GM23248 (cell line): ENCODE data around the gene GPATCH8.

Source experiments
- EZH2 ChIP-seq: fragments of 200-600 bp; sonication (generic); IDR thresholded peaks from 2 replicates; pipeline ENCODE4 v1.6.1; 2018; ENCODE audit warnings: antibody characterized with exemption, mild to moderate bottlenecking; ENCODE audit not compliant: insufficient read depth, poor library complexity, severe bottlenecking
- EZH2phosphoT487 ChIP-seq: fragments of 200-600 bp; sonication (generic); IDR thresholded peaks from 2 replicates; pipeline ENCODE4 v1.6.1; 2018; ENCODE audit warnings: antibody characterized with exemption, moderate library complexity, mild to moderate bottlenecking, low read depth; ENCODE audit not compliant: insufficient read depth

DNA sequence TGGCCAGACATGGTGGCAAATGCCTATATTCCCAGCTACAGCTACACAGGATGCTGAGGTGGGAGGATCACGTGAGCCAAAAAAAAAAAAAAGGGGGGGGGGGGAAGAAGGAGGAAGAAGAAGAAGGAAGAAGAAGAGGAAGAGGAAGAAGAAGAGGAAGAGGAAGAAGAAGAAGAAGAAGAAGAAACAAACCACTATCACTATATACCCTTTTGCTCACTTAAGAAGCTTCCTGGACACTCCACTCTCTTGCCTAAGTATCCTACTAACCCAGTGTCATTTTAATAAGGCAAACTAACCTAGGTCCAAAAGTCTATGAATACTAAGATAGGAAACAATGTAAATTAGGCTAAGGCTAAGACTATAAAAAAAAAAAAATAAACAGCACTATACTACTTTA is 54.8 kb downstream of the GPATCH8 start:
- TF ChIP-seq EZH2, result no peak
- no peak for TF ChIP-seq EZH2phosphoT487
